Activated CD4-positive, CD25-positive, alpha-beta regulatory T cell treated with anti-CD3 and anti-CD28 coated beads, Interleukin-2, amount 50 U/mL, for 72 hours (primary cell): ENCODE measurements around the gene TRMT61A.

ENCODE experiments used
- DNase-seq: peaks from one replicate; pipeline ENCODE4 v3.0.0; 2021

Gene TRMT61A

GRCh38 chr14:103549361-103550311 is 20.6 kb downstream of the TRMT61A start:
- no peak for DNase-seq

GRCh38 chr14:103550451-103551337 is 21.7 kb downstream of the TRMT61A start:
- no peak for DNase-seq

DNA sequence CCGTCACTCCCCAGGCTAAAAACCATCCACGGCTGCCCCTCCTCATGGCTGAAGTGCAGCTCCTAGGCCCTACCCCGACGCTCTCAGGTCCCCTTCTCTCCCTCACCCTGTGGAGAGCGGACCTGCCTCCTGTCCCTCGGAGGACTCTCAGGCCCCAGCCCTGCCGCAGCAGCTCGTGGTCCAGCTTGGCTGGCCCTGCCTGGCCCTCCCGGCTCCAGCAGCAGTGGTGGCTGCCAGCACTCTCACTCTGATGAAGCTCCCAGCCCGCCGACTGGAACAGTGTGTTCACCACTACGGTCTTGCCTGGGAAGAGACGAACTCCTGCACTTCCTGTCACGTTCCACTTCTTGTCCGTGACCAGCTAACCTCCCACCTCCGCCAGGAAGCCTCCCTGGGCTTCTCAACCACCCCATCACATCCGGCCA is 22.4 kb downstream of the TRMT61A start:
- no peak for DNase-seq

DNA sequence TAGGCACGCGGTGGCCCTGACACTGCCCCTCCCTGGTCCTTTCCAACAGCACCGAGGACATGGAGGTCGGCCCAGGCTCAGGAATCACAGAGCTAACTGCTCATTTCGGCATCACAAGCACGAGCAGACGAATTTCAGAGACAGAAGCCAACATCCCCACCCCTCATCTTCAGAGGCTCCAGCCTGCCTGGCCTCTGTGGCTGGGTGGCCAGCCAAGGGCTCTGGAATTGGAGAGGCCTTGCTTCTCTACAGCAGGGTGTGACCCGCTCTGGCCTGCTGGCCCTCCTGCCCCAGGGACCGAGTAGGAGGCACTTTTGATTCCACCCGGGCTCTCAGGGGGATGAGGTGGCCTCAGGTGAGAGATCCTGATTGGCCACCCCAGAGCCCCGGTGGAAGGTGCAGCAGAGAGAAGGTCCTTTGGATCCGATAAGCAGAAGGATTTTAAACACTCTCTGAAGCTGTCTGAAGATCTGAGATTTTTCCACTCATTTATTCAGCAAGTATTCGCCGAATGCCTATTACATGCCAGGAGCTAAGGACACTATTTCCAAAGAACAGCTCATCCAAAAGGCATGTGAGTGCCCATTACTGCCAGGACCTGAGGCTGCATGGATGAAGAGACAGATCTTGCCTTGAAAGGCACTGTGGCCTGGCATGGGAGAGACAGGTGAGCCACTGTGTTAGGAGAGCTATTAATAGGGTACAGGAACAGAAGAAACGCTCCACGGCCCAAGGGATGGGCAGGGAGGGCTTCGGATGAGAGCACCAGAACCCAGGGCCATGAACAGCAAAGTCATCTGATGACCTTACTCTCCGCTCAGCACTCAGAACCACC is 23.2 kb downstream of the TRMT61A start:
- DNase-seq = no peak

DNA sequence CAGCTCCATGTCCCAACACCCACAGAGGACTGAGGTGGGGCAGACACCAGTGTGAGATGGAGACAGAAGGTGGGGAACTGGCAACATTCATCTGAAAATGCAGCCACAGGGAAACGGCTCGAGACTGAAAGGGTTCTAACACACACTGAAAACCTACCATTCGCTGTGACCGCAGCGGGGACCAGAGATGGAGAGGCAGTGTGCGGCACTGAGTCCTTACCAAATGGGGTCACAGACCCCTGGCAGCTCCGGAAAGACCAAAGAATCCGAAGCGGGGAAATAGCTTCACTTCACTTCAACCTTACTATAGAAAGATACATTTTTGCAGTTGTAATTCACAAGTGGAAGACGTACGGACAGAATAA is 23.8 kb downstream of the TRMT61A start:
- no peak for DNase-seq

- DNase-seq = no peak
Measured at GRCh38 chr14:103555559-103556337, 26.8 kb downstream of the TRMT61A start.

DNA sequence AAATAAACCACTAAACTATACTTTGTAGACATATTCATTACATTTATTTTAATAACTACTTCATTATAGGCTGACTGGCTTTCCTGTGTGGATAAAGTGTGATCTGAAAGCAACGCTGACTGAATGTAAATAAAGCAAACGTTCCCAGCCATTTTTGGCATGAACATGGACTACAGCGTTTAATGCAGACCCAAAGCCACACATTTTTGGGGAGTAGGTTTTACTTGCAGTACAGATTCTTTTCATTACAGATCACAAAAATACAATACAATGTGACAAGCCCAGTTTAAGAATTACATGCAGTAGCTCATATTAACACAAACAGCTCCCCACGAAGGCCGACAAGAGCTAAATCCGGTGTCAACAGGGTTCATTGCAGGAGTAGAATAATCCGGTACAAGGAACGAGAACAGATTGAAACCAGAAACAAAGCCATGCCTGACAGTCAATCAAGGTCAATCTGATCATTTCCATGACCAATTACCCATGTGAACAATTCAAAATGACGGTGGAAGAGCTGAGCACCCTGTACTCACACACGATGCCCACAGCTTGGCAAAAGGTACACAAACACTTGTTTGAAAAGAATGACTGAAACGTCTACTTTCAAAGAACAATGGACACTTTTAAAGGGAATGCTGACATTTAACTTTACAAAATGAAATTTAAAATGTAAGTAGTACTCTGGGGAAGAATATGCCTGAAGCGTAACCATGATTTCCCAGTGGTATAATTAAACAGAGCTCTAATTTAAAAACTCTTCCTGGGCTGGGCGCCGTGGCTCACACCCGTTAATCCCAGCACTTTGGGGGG is 28.2 kb downstream of the TRMT61A start:
- no peak for DNase-seq

DNA sequence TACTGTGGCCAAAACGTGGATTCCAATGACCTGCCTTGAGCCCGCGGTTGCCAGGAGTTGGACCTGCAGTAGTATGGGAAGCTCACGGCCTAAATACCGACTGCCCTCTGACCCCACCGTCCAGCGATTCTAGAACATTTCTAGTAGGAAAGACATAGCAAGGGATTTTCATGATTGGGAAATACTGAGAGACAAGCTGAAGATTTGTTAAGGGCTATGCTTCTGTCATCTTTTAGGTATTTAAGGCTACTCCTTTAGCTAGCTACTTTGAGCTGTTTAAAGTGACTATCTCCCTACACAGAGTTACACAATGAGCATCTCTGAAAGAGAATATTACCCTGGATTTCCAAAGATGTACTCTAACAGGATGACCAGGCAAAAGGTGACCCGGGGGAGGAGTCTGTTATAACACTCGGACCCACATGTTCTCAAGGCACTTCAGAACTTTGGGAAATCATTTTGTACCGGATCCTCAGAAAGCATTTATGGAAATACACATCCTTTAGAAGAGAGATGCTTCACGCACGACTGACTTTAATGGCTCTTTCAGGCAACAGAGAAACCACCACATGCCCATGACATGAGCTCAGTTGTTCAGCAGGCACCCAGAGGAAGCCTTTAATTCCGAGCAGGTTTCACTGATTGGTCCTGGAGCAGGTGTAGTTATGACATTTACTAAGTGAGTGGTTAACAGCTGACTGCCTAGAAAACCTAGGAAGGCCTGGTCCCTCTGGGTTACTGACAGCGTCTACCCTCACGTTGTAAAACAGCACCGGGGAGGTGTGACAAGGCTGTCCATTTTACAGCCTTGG is 29.3 kb downstream of the TRMT61A start:
- no peak for DNase-seq

GRCh38 chr14:103559766-103560165 is 30.8 kb downstream of the TRMT61A start:
- no peak for DNase-seq

DNA sequence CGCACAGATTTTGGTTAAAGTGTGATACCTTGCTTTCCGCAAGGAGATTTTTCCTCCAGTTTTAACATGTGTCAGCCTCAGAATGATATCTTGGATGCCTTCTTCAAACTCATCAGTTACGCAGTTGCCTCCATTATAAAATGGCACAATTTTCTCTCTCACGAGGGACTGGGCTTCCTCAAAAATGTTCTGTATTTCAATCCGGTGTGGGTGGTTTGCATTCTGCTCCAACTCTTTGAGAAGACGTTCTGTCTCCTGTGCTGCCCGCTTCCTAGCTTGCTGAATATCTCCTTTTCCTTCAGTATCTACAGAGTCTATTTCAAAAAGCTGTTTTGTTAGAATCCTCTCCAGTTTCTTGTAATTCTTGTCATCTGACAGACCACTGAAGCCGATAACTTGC is 31.7 kb downstream of the TRMT61A start:
- no peak for DNase-seq

- no peak for DNase-seq
Measured at GRCh38 chr14:103561381-103562178, 32.6 kb downstream of the TRMT61A start.

GRCh38 chr14:103562179-103562428 is 33.1 kb downstream of the TRMT61A start:
- no peak for DNase-seq

DNA sequence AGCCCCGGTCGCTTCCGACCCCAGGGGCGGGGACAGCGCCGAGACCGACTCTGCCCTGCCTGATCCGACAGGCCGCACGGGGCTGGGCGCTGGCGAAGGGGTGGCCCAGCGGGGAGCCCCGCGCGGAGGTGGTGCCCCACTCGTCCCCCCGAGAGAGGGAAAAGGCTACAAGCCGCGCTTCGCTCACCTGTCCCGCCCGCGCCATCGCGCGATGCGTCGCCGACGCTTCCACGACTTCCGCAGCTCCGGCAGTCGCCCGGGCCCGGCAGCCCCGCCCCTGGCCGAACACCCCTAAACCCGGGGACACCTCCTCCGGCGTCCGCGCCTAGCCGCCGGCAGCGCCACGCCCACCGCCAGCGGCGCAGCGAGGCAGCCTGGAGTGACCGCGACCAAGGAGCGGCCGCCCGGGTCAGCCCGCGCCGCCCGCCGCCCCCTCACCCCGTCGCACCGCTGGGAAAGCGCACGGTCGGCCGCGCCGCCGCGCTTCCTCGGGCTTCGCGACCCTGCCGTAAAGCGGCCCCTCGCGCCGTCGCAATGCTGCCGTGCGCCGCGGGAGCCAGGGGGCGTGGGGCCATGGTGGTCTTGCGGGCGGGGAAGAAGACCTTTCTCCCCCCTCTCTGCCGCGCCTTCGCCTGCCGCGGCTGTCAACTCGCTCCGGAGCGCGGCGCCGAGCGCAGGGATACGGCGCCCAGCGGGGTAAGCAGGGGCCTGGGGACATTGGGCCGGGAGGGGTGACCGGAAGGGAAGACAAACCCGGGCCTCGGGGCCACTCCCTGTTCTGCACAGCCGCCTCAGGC is 33.6 kb downstream of the TRMT61A start, which contains the start of the genes BAG5 and COA8:
BAG5 (minus strand) TSS at position 229 of the 797 bp plus-strand sequence. CDS start 1,493 bp downstream, outside the sequence.
COA8 (plus strand) TSS at position 532 of the 797 bp plus-strand sequence; CDS start at position 574, 42 bp downstream.
- DNase-seq = peak; percentile 87

GRCh38 chr14:103563226-103563620 is 34.2 kb downstream of the TRMT61A start:
- DNase-seq = no peak

DNA sequence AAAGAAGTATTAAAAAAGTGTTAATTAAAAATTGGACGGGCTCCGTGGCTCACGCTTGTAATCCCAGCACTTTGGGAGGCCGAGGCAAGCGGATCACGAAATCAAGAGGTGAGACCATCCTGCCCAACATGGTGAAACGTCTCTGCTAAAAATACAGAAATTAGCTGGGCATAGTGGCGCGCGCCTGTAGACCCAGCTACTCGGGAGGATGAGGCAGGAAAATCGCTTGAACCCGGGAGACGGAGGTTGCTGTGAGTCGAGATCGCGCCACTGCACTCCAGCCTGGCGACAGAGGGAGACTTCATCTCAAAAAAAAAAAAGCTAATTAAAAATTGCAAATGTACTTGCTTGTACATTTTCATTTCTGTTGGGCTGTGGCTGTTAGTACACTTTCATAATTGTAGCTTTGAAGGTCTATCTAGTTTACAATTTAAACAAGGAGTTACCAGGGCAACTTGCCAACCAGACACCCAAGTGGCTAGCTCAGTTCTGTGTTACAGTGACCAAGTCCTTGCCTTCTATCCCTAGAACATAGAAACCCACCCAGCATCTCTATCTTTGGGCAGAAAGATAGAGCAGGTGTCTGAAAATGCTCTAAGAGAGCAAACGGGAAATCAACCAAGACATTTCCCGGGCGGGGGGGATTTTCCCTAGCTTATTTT is 35.0 kb downstream of the TRMT61A start:
- no peak for DNase-seq

DNA sequence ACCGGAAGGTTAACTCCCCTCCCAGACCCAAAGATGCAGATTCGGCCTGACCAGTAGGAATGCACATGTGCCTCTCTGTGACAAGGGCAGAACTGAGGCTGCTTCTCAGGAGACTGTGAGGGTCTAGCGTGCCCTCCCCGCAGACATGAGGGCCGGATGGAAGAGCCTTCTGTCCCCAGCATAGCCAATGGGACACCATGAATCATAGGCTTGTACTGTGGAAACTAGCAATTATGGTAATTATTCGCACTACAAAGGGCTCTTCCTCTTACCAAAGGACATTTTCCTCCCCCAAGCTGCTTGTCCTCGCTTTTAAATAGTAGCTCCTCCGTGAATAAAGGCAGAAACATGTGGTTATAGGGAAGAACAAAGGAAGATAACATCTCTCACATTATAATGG is 40.0 kb downstream of the TRMT61A start:
- no peak for DNase-seq

- DNase-seq = no peak
Measured at GRCh38 chr14:103569408-103569807, 40.4 kb downstream of the TRMT61A start.

- no peak for DNase-seq
Measured at GRCh38 chr14:103574104-103574503, 45.1 kb downstream of the TRMT61A start.
